Mesenteric fat pad (tissue), 1 donor: ENCODE data around the gene AR. TPM values are rescaled to one million over a fixed set of nuclear protein-coding genes. Genes with fewer than 3 reads are reported as not detected.

Source experiments
- DNase-seq: peaks from one replicate; pipeline ENCODE4 v3.0.0-alpha.2; 2020; ENCODE audit warnings: low spot score
- total RNA-seq: library from RNA; stranded (reverse); fragmentation: NEBNext Ultra II Directional; extraction: Animal tissue kit (Norgen Biotek cat#: 25700); gene quantifications from one replicate; pipeline ENCODE4 v1.2.1, GENCODE V29; 2021
- donor health status: DM: yes; HTN: yes; CAD: no.

The AR gene
- total RNA-seq, 1 donor from 2014 or later: 19.3 TPM

DNA sequence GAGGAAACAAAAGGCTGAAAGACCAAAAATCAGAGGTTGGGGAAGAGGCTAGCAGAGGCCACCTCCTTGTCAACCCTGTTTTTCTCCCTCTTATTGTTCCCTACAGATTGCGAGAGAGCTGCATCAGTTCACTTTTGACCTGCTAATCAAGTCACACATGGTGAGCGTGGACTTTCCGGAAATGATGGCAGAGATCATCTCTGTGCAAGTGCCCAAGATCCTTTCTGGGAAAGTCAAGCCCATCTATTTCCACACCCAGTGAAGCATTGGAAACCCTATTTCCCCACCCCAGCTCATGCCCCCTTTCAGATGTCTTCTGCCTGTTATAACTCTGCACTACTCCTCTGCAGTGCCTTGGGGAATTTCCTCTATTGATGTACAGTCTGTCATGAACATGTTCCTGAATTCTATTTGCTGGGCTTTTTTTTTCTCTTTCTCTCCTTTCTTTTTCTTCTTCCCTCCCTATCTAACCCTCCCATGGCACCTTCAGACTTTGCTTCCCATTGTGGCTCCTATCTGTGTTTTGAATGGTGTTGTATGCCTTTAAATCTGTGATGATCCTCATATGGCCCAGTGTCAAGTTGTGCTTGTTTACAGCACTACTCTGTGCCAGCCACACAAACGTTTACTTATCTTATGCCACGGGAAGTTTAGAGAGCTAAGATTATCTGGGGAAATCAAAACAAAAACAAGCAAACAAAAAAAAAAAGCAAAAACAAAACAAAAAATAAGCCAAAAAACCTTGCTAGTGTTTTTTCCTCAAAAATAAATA is 179.9 kb downstream of the AR start:
- DNase-seq: no peak

GRCh38 chrX:67724359-67725110 is 180.7 kb downstream of the AR start:
- no peak for DNase-seq

DNA sequence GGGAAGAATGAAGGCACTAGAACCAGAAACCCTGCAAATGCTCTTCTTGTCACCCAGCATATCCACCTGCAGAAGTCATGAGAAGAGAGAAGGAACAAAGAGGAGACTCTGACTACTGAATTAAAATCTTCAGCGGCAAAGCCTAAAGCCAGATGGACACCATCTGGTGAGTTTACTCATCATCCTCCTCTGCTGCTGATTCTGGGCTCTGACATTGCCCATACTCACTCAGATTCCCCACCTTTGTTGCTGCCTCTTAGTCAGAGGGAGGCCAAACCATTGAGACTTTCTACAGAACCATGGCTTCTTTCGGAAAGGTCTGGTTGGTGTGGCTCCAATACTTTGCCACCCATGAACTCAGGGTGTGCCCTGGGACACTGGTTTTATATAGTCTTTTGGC is 181.7 kb downstream of the AR start:
- DNase-seq: no peak

DNA sequence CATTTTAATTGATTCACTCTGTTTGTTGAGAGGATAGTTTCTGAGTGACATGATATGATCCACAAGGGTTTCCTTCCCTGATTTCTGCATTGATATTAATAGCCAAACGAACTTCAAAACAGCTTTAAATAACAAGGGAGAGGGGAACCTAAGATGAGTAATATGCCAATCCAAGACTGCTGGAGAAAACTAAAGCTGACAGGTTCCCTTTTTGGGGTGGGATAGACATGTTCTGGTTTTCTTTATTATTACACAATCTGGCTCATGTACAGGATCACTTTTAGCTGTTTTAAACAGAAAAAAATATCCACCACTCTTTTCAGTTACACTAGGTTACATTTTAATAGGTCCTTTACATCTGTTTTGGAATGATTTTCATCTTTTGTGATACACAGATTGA is 182.2 kb downstream of the AR start:
- DNase-seq: no peak

GRCh38 chrX:67727576-67727975 is 183.8 kb downstream of the AR start:
- DNase-seq: no peak

- no peak for DNase-seq
These were observed 186.5 kb downstream of the AR start for GRCh38 chrX:67730296-67730695.

GRCh38 chrX:67731061-67731460 is 187.2 kb downstream of the AR start:
- no peak for DNase-seq

- DNase-seq: no peak
These were observed 189.0 kb downstream of the AR start for GRCh38 chrX:67732864-67733263.

DNA sequence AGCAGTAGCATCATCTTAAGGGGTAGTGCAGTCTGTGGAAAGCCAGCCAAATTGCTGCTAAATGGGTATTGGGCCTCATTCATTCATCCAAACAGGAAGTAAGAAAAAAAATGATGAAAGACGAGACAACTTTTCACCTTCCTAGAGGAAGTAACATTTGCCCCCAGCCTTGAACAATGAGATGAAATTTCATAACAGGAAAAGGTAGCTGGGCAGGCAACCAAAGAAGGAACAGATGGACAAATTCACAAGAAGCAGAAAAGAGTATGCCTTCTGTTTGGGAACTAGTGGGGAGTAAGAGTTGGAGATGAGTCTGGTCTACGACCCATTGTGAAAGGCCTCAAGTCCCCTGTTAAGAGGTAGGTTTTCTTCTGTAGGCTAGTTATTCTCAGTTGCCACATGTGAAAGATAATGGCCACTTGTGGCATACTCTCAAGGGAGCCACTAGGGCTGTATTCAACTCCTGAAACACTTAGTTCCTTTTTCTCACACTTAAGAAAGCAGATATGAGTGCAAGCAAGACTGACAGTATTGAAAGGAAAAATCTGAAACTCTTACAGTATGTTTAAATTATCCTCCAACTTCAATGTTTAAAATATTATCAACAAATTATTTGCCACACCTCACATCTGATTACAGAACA is 190.4 kb downstream of the AR start:
- no peak for DNase-seq

DNA sequence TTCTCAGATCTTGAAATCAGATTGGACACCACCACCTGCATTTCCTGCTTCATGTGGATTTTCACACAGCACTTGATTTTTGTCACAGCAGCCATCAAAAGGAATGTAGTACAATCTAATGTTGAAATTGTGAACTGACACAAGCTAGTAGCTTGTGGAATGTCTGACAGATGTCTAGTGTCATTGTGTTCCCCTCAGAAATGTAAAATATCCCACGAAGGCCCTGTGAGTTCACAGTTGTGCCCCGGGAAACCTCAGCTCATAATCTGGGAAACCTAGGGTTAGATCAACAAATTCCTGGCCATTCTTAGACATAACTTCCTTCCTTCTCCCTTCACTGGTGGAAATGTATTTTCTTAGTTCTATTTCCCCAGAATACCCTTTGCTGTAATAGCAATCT is 205.7 kb downstream of the AR start:
- no peak for DNase-seq

- no peak for DNase-seq
These were observed 206.9 kb downstream of the AR start for GRCh38 chrX:67750694-67751093.

- DNase-seq: no peak
These were observed 215.2 kb downstream of the AR start for GRCh38 chrX:67759018-67759417.

- DNase-seq: no peak
These were observed 233.3 kb downstream of the AR start for GRCh38 chrX:67777148-67777547.

DNA sequence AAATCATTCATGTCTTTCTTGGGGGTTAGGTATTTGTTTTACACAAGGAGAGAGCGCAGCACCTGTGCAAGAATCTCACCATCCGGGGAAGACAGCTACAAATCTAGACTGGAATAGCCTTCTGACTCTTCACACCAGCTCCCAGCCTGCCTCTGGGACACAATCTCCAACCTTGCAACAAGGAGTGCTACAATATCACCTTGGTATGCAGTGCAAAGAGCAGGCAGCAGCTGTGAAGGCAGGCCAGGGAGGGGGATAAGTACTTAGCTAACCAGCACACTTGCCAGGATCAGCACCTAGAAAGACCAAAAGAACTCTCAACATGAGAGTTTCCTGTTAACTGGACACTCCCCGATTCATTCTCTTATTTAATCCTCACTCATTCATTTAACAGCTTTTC is 235.3 kb downstream of the AR start:
- DNase-seq: no peak
